HFFc6 (cell line): ENCODE results near the gene ORC3. TPM values are rescaled to one million over a fixed set of nuclear protein-coding genes. Genes with fewer than 3 reads are reported as not detected.
"Not testable (repeated sequence)": the region's sequence is repeated elsewhere in the genome, so short reads cannot be mapped to it uniquely, and the experiment has no call there.

Experiments
- DNase-seq: peaks from one replicate; pipeline ENCODE4 v3.0.0-alpha.2; 2018
- H3K27ac Mint-ChIP-seq: 2 replicates; pipeline ENCODE4 v1.8.0; 2020; ENCODE audit warnings: mild to moderate bottlenecking, mixed read lengths
- H3K27me3 Mint-ChIP-seq: 2 replicates; pipeline ENCODE4 v1.8.0; 2021; ENCODE audit warnings: mild to moderate bottlenecking, moderate library complexity, mixed read lengths; ENCODE audit not compliant: insufficient read depth
- H3K36me3 Mint-ChIP-seq: 2 replicates; pipeline ENCODE4 v1.8.0; 2021; ENCODE audit warnings: low read depth, mixed read lengths
- H3K4me1 Mint-ChIP-seq: 2 replicates; pipeline ENCODE4 v1.8.0; 2020; ENCODE audit warnings: low read depth, mixed read lengths
- H3K4me3 Mint-ChIP-seq: 2 replicates; pipeline ENCODE4 v1.8.0; 2020; ENCODE audit warnings: mild to moderate bottlenecking, moderate library complexity, mixed read lengths
- H3K9me3 Mint-ChIP-seq: 2 replicates; pipeline ENCODE4 v1.8.0; 2020; ENCODE audit warnings: mild to moderate bottlenecking, mixed read lengths
- CTCF ChIP-seq: fragments of 200-600 bp; sonication (generic); IDR thresholded peaks from 2 replicates; pipeline ENCODE4 v1.5.0; 2021; ENCODE audit warnings: antibody characterized with exemption, mild to moderate bottlenecking
- total RNA-seq, 6 experiments: library from RNA; stranded (reverse); fragmentation: NEBNext Ultra II Directional; extraction: Animal tissue kit (Norgen Biotek cat#: 25700); gene quantifications; 2 replicates in 1 of 6; 3 replicates in 5 of 6; pipeline ENCODE4 v1.2.3, GENCODE V29; 2021

The ORC3 gene
- total RNA-seq, 6 experiments from 2014 or later: 26.7 to 35.1 (median 29.7) TPM

GRCh38 chr6:87683890-87684289 is 94.0 kb downstream of the ORC3 start:
- H3K4me3 Mint-ChIP-seq: no peak overlapping the region
- TF ChIP-seq CTCF: no peak

GRCh38 chr6:87684895-87685654 is 95.1 kb downstream of the ORC3 start:
- H3K9me3 Mint-ChIP-seq: no peaks in the 10 kb centered on the region
- no peak overlapping the region for H3K27ac Mint-ChIP-seq
- no peak for DNase-seq

More at GRCh38 chr6:87683890-87684289, 94.0 kb downstream of the ORC3 start:
- no peaks in the 10 kb centered on the region for H3K9me3 Mint-ChIP-seq
- peaks cover 63% of the 10 kb centered on the region for H3K4me1 Mint-ChIP-seq
- no peak for DNase-seq
- H3K36me3 Mint-ChIP-seq: peaks cover 24% of the 10 kb centered on the region
- no peaks in the 10 kb centered on the region; the same call in 1 of the 2 replicates for H3K27me3 Mint-ChIP-seq
- H3K27ac Mint-ChIP-seq: no peak overlapping the region

GRCh38 chr6:87686636-87687205 is 96.8 kb downstream of the ORC3 start:
- not testable (repeated sequence) for H3K4me3 Mint-ChIP-seq, H3K9me3 Mint-ChIP-seq, H3K27me3 Mint-ChIP-seq, DNase-seq
- H3K36me3 Mint-ChIP-seq: peaks cover 25% of the 10 kb centered on the region
- peak overlapping the region; percentile 24; the same call in 1 of the 2 replicates for H3K27ac Mint-ChIP-seq
- peaks cover 72% of the 10 kb centered on the region for H3K4me1 Mint-ChIP-seq

More at GRCh38 chr6:87684895-87685654, 95.1 kb downstream of the ORC3 start:
- Mint-ChIP-seq H3K4me1 (peaks cover 65% of the 10 kb centered on the region), H3K27me3 (no peaks in the 10 kb centered on the region; the same call in none of the 2 replicates), H3K36me3 (peaks cover 23% of the 10 kb centered on the region), H3K4me3 (no peak overlapping the region)
- TF ChIP-seq CTCF: no peak

GRCh38 chr6:87687296-87687695 is 97.4 kb downstream of the ORC3 start:
- peak overlapping the region; percentile 24; the same call in 1 of the 2 replicates for H3K27ac Mint-ChIP-seq
- no peak for DNase-seq
- H3K4me1 Mint-ChIP-seq: peaks cover 72% of the 10 kb centered on the region
- TF ChIP-seq CTCF: no peak
- no peak overlapping the region for H3K4me3 Mint-ChIP-seq
- H3K27me3 Mint-ChIP-seq: no peaks in the 10 kb centered on the region; the same call in none of the 2 replicates
- H3K36me3 Mint-ChIP-seq: peaks cover 26% of the 10 kb centered on the region
- H3K9me3 Mint-ChIP-seq: no peaks in the 10 kb centered on the region

- H3K27me3 Mint-ChIP-seq, H3K4me3 Mint-ChIP-seq, H3K27ac Mint-ChIP-seq, DNase-seq, H3K9me3 Mint-ChIP-seq: not testable (repeated sequence)
- Mint-ChIP-seq H3K36me3 (peaks cover 26% of the 10 kb centered on the region), H3K4me1 (peaks cover 71% of the 10 kb centered on the region)
Observed at GRCh38 chr6:87687893-87688292, 98.0 kb downstream of the ORC3 start.

GRCh38 chr6:87690441-87690840 is 100.5 kb downstream of the ORC3 start:
- no peaks in the 10 kb centered on the region for H3K9me3 Mint-ChIP-seq
- DNase-seq: no peak
- peaks cover 26% of the 10 kb centered on the region for H3K36me3 Mint-ChIP-seq
- H3K4me1 Mint-ChIP-seq: peaks cover 68% of the 10 kb centered on the region
- no peak for TF ChIP-seq CTCF
- H3K27me3 Mint-ChIP-seq: no peaks in the 10 kb centered on the region; the same call in none of the 2 replicates
- no peak overlapping the region for H3K4me3 Mint-ChIP-seq
- H3K27ac Mint-ChIP-seq: no peak overlapping the region
